ENCODE data around the gene TTLL3.
"Not testable (repeated sequence)": the region's sequence is repeated elsewhere in the genome, so short reads cannot be mapped to it uniquely, and the experiment has no call there.

Gene TTLL3

GRCh38 chr3:9864200-9864927 is 54.3 kb downstream of the TTLL3 start:
- no peak overlapping the region for H3K4me3 ChIP-seq (ENCODE audit: insufficient read depth, low read depth, low read length, poor library complexity, severe bottlenecking)
- H3K4me1 ChIP-seq (ENCODE audit: control insufficient read depth, insufficient read depth, low read length, poor library complexity, severe bottlenecking) = peaks cover 6% of the 10 kb centered on the region
- H3K27ac ChIP-seq (ENCODE audit: insufficient read depth, low read length, poor library complexity, severe bottlenecking) = no peak overlapping the region
- peaks cover 9% of the 10 kb centered on the region for H3K27me3 ChIP-seq (replicated peaks; ENCODE audit: control insufficient read depth, insufficient read depth, low read length, poor library complexity, severe bottlenecking)
- no peak for DNase-seq
- no peaks in the 10 kb centered on the region for H3K36me3 ChIP-seq (ENCODE audit: control insufficient read depth, insufficient read depth, low read length)
- no peaks in the 10 kb centered on the region for H3K9me3 ChIP-seq (ENCODE audit: control insufficient read depth, low read length)

DNA sequence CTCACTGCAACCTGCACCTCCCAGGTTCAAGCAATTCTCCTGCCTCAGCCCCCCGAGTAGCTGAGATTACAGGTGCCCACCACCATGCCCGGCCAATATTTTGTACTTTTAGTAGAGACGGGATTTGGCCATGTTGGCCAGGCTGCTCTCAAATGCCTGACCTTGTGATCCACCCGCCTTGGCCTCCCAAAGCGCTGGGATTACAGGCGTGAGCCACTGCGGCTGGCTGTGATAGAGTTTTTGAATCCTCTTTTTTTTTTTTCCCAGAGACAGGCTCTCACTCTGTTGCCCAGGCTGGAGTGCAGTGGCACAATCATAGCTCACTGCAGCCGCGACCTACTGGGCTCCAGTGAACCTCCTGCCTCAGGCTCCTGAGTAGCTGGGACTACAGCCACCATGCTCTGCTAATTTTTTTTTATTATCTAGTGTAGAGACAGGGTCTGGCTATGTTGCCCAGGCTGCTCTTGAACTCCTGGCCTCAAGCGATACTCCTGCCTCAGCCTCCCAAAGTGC is 55.1 kb downstream of the TTLL3 start:
- H3K27ac ChIP-seq (ENCODE audit: insufficient read depth, low read length, poor library complexity, severe bottlenecking) = not testable (repeated sequence)

DNA sequence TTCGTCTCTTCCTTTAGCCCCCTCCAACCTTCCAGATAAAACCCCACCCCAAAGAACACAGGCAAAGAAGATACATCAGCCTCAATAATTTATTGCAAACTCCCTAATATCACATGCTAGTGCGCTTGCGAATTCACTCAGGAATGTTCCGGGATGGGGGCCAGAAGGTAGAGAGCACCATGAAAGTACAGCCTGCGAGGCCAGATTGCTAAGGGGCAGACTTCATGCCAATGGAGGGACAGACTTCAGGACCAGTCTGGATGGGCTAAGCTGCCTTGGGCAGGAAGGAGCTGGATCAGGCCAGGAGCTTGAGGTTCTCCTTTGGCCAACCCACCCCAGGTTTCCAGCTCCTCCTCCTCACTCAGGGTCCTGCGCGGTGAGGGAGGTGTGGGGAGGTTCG is 56.6 kb downstream of the TTLL3 start:
- H3K27me3 ChIP-seq (replicated peaks; ENCODE audit: control insufficient read depth, insufficient read depth, low read length, poor library complexity, severe bottlenecking) = peaks cover 9% of the 10 kb centered on the region
- no peak for DNase-seq
- no peaks in the 10 kb centered on the region for H3K9me3 ChIP-seq (ENCODE audit: control insufficient read depth, low read length)
- H3K36me3 ChIP-seq (ENCODE audit: control insufficient read depth, insufficient read depth, low read length) = no peaks in the 10 kb centered on the region
- peaks cover 6% of the 10 kb centered on the region for H3K4me1 ChIP-seq (ENCODE audit: control insufficient read depth, insufficient read depth, low read length, poor library complexity, severe bottlenecking)
- H3K4me3 ChIP-seq (ENCODE audit: insufficient read depth, low read depth, low read length, poor library complexity, severe bottlenecking) = no peak overlapping the region
- H3K27ac ChIP-seq (ENCODE audit: insufficient read depth, low read length, poor library complexity, severe bottlenecking) = no peak overlapping the region

More for the DNA sequence above, 55.1 kb downstream of the TTLL3 start:
- H3K9me3 ChIP-seq (ENCODE audit: control insufficient read depth, low read length); H3K4me1 ChIP-seq (ENCODE audit: control insufficient read depth, insufficient read depth, low read length, poor library complexity, severe bottlenecking); H3K36me3 ChIP-seq (ENCODE audit: control insufficient read depth, insufficient read depth, low read length); H3K4me3 ChIP-seq (ENCODE audit: insufficient read depth, low read depth, low read length, poor library complexity, severe bottlenecking); DNase-seq; H3K27me3 ChIP-seq (replicated peaks; ENCODE audit: control insufficient read depth, insufficient read depth, low read length, poor library complexity, severe bottlenecking): not testable (repeated sequence)

GRCh38 chr3:9867106-9867505 is 57.0 kb downstream of the TTLL3 start:
- no peak for DNase-seq
- no peaks in the 10 kb centered on the region for H3K36me3 ChIP-seq (ENCODE audit: control insufficient read depth, insufficient read depth, low read length)
- H3K9me3 ChIP-seq (ENCODE audit: control insufficient read depth, low read length) = no peaks in the 10 kb centered on the region
- H3K4me3 ChIP-seq (ENCODE audit: insufficient read depth, low read depth, low read length, poor library complexity, severe bottlenecking) = no peak overlapping the region
- H3K27me3 ChIP-seq (replicated peaks; ENCODE audit: control insufficient read depth, insufficient read depth, low read length, poor library complexity, severe bottlenecking) = peaks cover 7% of the 10 kb centered on the region
- peaks cover 6% of the 10 kb centered on the region for H3K4me1 ChIP-seq (ENCODE audit: control insufficient read depth, insufficient read depth, low read length, poor library complexity, severe bottlenecking)
- no peak overlapping the region for H3K27ac ChIP-seq (ENCODE audit: insufficient read depth, low read length, poor library complexity, severe bottlenecking)

DNA sequence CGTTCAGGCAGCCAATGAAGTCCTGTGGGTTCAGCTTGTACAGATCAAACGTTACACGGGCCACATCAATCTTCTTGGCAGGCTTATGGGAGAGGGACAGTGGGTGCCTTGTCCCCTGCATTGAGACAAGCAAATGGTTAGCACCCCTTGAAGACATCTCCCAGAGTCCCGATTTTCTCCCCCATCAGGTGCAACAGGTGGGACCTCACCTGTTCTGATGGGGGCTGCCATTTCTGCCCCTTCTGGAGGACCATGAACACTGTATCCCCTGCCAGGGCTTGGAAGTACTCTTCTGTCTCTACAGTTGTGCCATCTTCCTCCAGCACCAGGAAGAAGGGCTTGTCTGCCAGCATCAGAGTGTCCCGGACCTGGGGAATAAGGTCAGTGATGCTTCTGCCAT is 59.9 kb downstream of the TTLL3 start:
- no peaks in the 10 kb centered on the region for H3K4me1 ChIP-seq (ENCODE audit: control insufficient read depth, insufficient read depth, low read length, poor library complexity, severe bottlenecking)
- DNase-seq = no peak
- no peak overlapping the region for H3K27ac ChIP-seq (ENCODE audit: insufficient read depth, low read length, poor library complexity, severe bottlenecking)
- no peaks in the 10 kb centered on the region for H3K36me3 ChIP-seq (ENCODE audit: control insufficient read depth, insufficient read depth, low read length)
- H3K9me3 ChIP-seq (ENCODE audit: control insufficient read depth, low read length) = no peaks in the 10 kb centered on the region
- H3K4me3 ChIP-seq (ENCODE audit: insufficient read depth, low read depth, low read length, poor library complexity, severe bottlenecking) = no peak overlapping the region
- no peaks in the 10 kb centered on the region for H3K27me3 ChIP-seq (replicated peaks; ENCODE audit: control insufficient read depth, insufficient read depth, low read length, poor library complexity, severe bottlenecking)

DNA sequence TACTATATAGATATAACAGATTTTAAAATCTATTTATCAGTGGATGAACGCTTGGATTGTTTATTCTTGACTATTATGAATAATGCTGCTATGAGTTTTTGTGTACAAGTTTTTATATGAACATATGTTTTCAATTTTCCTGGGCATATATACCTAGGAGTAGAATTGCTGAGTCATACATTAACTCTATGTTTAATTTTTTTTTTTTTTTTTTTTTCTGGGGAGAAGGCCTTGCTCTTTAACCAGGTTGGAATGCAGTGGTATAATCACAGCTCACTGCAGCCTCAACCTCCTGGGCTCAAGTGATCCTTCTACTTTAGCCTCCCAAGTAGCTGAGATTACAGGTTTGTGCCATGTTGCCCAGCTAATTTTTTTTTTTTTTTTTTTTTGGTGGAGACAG is 60.9 kb downstream of the TTLL3 start:
- DNase-seq = no peak
- Histone ChIP-seq H3K27ac (ENCODE audit: insufficient read depth, low read length, poor library complexity, severe bottlenecking) (no peak overlapping the region), H3K4me3 (ENCODE audit: insufficient read depth, low read depth, low read length, poor library complexity, severe bottlenecking) (no peak overlapping the region), H3K27me3 (replicated peaks; ENCODE audit: control insufficient read depth, insufficient read depth, low read length, poor library complexity, severe bottlenecking) (no peaks in the 10 kb centered on the region), H3K9me3 (ENCODE audit: control insufficient read depth, low read length) (no peaks in the 10 kb centered on the region), H3K4me1 (ENCODE audit: control insufficient read depth, insufficient read depth, low read length, poor library complexity, severe bottlenecking) (no peaks in the 10 kb centered on the region), H3K36me3 (ENCODE audit: control insufficient read depth, insufficient read depth, low read length) (no peaks in the 10 kb centered on the region)

- not testable (repeated sequence) for H3K36me3 ChIP-seq (ENCODE audit: control insufficient read depth, insufficient read depth, low read length); H3K27me3 ChIP-seq (replicated peaks; ENCODE audit: control insufficient read depth, insufficient read depth, low read length, poor library complexity, severe bottlenecking); H3K27ac ChIP-seq (ENCODE audit: insufficient read depth, low read length, poor library complexity, severe bottlenecking); H3K4me3 ChIP-seq (ENCODE audit: insufficient read depth, low read depth, low read length, poor library complexity, severe bottlenecking); H3K9me3 ChIP-seq (ENCODE audit: control insufficient read depth, low read length); H3K4me1 ChIP-seq (ENCODE audit: control insufficient read depth, insufficient read depth, low read length, poor library complexity, severe bottlenecking); DNase-seq
These were observed 62.0 kb downstream of the TTLL3 start for GRCh38 chr3:9872067-9872466.

- no peaks in the 10 kb centered on the region for H3K4me1 ChIP-seq (ENCODE audit: control insufficient read depth, insufficient read depth, low read length, poor library complexity, severe bottlenecking)
- no peaks in the 10 kb centered on the region for H3K9me3 ChIP-seq (ENCODE audit: control insufficient read depth, low read length)
- H3K27me3 ChIP-seq (replicated peaks; ENCODE audit: control insufficient read depth, insufficient read depth, low read length, poor library complexity, severe bottlenecking) = no peaks in the 10 kb centered on the region
- no peaks in the 10 kb centered on the region for H3K36me3 ChIP-seq (ENCODE audit: control insufficient read depth, insufficient read depth, low read length)
- DNase-seq = no peak
- no peak overlapping the region for H3K4me3 ChIP-seq (ENCODE audit: insufficient read depth, low read depth, low read length, poor library complexity, severe bottlenecking)
- no peak overlapping the region for H3K27ac ChIP-seq (ENCODE audit: insufficient read depth, low read length, poor library complexity, severe bottlenecking)
These were observed 65.4 kb downstream of the TTLL3 start for GRCh38 chr3:9875448-9875847.

GRCh38 chr3:9876255-9876654 is 66.2 kb downstream of the TTLL3 start:
- H3K4me1 ChIP-seq (ENCODE audit: control insufficient read depth, insufficient read depth, low read length, poor library complexity, severe bottlenecking); DNase-seq; H3K27me3 ChIP-seq (replicated peaks; ENCODE audit: control insufficient read depth, insufficient read depth, low read length, poor library complexity, severe bottlenecking); H3K36me3 ChIP-seq (ENCODE audit: control insufficient read depth, insufficient read depth, low read length); H3K4me3 ChIP-seq (ENCODE audit: insufficient read depth, low read depth, low read length, poor library complexity, severe bottlenecking); H3K9me3 ChIP-seq (ENCODE audit: control insufficient read depth, low read length); H3K27ac ChIP-seq (ENCODE audit: insufficient read depth, low read length, poor library complexity, severe bottlenecking): not testable (repeated sequence)

DNA sequence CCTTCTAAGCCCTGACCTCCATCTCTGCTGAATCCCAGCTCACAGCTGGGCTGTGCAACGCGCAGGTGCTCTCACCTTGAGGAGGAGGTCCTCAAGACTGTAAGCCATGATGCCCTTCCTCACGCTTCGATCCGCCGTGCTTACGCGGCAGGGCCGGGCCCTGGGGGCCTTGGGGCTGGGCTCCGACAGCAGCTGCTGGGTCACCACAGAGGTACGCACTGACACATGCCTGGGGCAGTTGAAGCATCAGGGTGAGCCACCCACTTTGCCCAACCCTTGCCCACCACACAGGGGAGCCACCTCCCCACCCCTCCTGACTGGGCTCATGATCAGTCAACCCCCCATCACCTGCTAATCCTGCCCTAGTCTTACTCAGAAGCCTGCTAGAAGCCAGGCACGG is 66.9 kb downstream of the TTLL3 start:
- no peaks in the 10 kb centered on the region for H3K27me3 ChIP-seq (replicated peaks; ENCODE audit: control insufficient read depth, insufficient read depth, low read length, poor library complexity, severe bottlenecking)
- H3K4me3 ChIP-seq (ENCODE audit: insufficient read depth, low read depth, low read length, poor library complexity, severe bottlenecking) = no peak overlapping the region
- DNase-seq = no peak
- no peaks in the 10 kb centered on the region for H3K4me1 ChIP-seq (ENCODE audit: control insufficient read depth, insufficient read depth, low read length, poor library complexity, severe bottlenecking)
- H3K9me3 ChIP-seq (ENCODE audit: control insufficient read depth, low read length) = no peaks in the 10 kb centered on the region
- no peak overlapping the region for H3K27ac ChIP-seq (ENCODE audit: insufficient read depth, low read length, poor library complexity, severe bottlenecking)
- no peaks in the 10 kb centered on the region for H3K36me3 ChIP-seq (ENCODE audit: control insufficient read depth, insufficient read depth, low read length)

All from effector memory CD4-positive, alpha-beta T cell (primary cell).